Measurements from ENCODE around the gene PHLDA2. TPM values are rescaled to one million over a fixed set of nuclear protein-coding genes. Genes with fewer than 3 reads are reported as not detected.
A peak's percentile ranks its signal among the peaks of the same experiment; 100 is the strongest.

PHLDA2 gene
- total RNA-seq, 4 donors from 2014 or later: 4.1 to 6.4 (median 4.9) TPM; not detected in 1

- DNase-seq: peak in 1 of 3 donors; percentile 45
- no peak overlapping the region for H3K27ac ChIP-seq
- TF ChIP-seq POLR2A (IDR thresholded peaks at IDR 0.05): no peak
- no peak for TF ChIP-seq CTCF (IDR thresholded peaks at IDR 0.05)
- H3K9me3 ChIP-seq: no peaks in the 10 kb centered on the region
- H3K36me3 ChIP-seq: no peaks in the 10 kb centered on the region
- no peaks in the 10 kb centered on the region for H3K27me3 ChIP-seq
- H3K4me1 ChIP-seq: peaks cover 8 to 55% (median 19%) of the 10 kb centered on the region in 4 donors
- no peak overlapping the region for H3K4me3 ChIP-seq
These were observed 2.6 kb downstream of the PHLDA2 start for GRCh38 chr11:2926611-2927051.

GRCh38 chr11:2924821-2925675 lies 4.2 kb downstream of the PHLDA2 start:
- TF ChIP-seq CTCF (IDR thresholded peaks at IDR 0.05): no peak
- no peak for TF ChIP-seq POLR2A (IDR thresholded peaks at IDR 0.05)
- peak in 2 of 3 donors; percentile 80 to 83 for DNase-seq
- Histone ChIP-seq H3K4me3 (no peak overlapping the region), H3K36me3 (no peaks in the 10 kb centered on the region), H3K4me1 (peaks cover 6 to 51% (median 15%) of the 10 kb centered on the region in 4 donors), H3K27ac (peak overlapping the region in 3 of 4 donors; percentile 48 to 90 (median 72)), H3K27me3 (no peaks in the 10 kb centered on the region), H3K9me3 (no peaks in the 10 kb centered on the region)

- peak in 2 of 3 donors; percentile 85 to 87 for DNase-seq
These were observed 4.8 kb downstream of the PHLDA2 start for GRCh38 chr11:2924381-2924780.

GRCh38 chr11:2923446-2924375 lies 5.5 kb downstream of the PHLDA2 start:
- H3K4me3 ChIP-seq: no peak overlapping the region
- no peak for TF ChIP-seq POLR2A (IDR thresholded peaks at IDR 0.05)
- no peak for TF ChIP-seq CTCF (IDR thresholded peaks at IDR 0.05)
- H3K27me3 ChIP-seq: no peaks in the 10 kb centered on the region
- H3K9me3 ChIP-seq: no peaks in the 10 kb centered on the region
- peaks cover 0 to 40% (median 9%) of the 10 kb centered on the region in 4 donors for H3K4me1 ChIP-seq
- peak overlapping the region in 2 of 4 donors; percentile 72 to 90 for H3K27ac ChIP-seq
- H3K36me3 ChIP-seq: no peaks in the 10 kb centered on the region
- DNase-seq: no peak

More at GRCh38 chr11:2924381-2924780, 4.8 kb downstream of the PHLDA2 start:
- H3K36me3 ChIP-seq: no peaks in the 10 kb centered on the region
- no peak for TF ChIP-seq CTCF (IDR thresholded peaks at IDR 0.05)
- TF ChIP-seq POLR2A (IDR thresholded peaks at IDR 0.05): no peak
- no peaks in the 10 kb centered on the region for H3K27me3 ChIP-seq
- no peak overlapping the region for H3K4me3 ChIP-seq
- no peaks in the 10 kb centered on the region for H3K9me3 ChIP-seq
- peaks cover 0 to 45% (median 12%) of the 10 kb centered on the region in 4 donors for H3K4me1 ChIP-seq
- H3K27ac ChIP-seq: peak overlapping the region in 3 of 4 donors; percentile 48 to 90 (median 72)

- Histone ChIP-seq H3K27me3 (no peaks in the 10 kb centered on the region), H3K27ac (no peak overlapping the region), H3K4me1 (peaks cover 0 to 30% (median 5%) of the 10 kb centered on the region in 4 donors), H3K9me3 (no peaks in the 10 kb centered on the region), H3K4me3 (no peak overlapping the region), H3K36me3 (peaks cover 0 to under 1% (median 0%) of the 10 kb centered on the region in 3 donors)
- TF ChIP-seq POLR2A (IDR thresholded peaks at IDR 0.05) (no peak), CTCF (IDR thresholded peaks at IDR 0.05) (no peak)
- DNase-seq: no peak
These were observed 6.6 kb downstream of the PHLDA2 start for GRCh38 chr11:2922655-2923054.

All from Peyer's patch (tissue), 4 donors.